K562 (cell line): ENCODE measurements around the gene HSF2BP. TPM values are rescaled to one million over a fixed set of nuclear protein-coding genes. Genes with fewer than 3 reads are reported as not detected.

ENCODE experiments used
- ATAC-seq: fragments of 200-7000 bp; cut with Tn5 transposase; 3 replicates; pipeline ENCODE4 v1.9.1; 2020; ENCODE audit warnings: moderate library complexity
- BruUV-seq: library from RNA; stranded (reverse); fragments of 400-500 nt; replicated peaks from 2 replicates; lab custom pipeline; 2021; lab: Mats Ljungman, UMichigan
- CTCF ChIA-PET: fragments of 300-600 bp; formaldehyde crosslinking; extraction: SDS; loops from one replicate; lab custom pipeline; 2021; ENCODE audit warnings: low intra/inter-chr PET ratio; lab: Yijun Ruan, JAX
- POLR2A ChIA-PET: fragments of 300-600, 350-650 bp; sonication (Branson Sonifier 250); formaldehyde crosslinking; extraction: SDS; loops from one replicate; lab custom pipeline; 2021; ENCODE audit warnings: antibody characterized with exemption, inconsistent platforms; lab: Yijun Ruan, JAX
- DNase-seq, 4 experiments: peaks; one replicate each; pipeline versions ENCODE4 v3.0.0 to v3.0.0-alpha.2; 2011 to 2018; ENCODE audit warnings: low spot score in 3 of 4, mixed read lengths in 3 of 4; ENCODE audit errors: extremely low read depth in 1 of 4
- FAIRE-seq: peaks from 2 replicates; lab custom pipeline; 2011; peaks lifted over from hg19 to GRCh38; lab: Jason Lieb, UNC
- H2AFZ ChIP-seq: 2 replicates; pipeline ENCODE4 v1.6.0; 2011; ENCODE audit warnings: low read depth, low read length, control low read depth, inconsistent platforms
- H3K27ac ChIP-seq: fragments of 200-600 bp; 3 replicates; pipeline ENCODE4 v1.8.0; 2011; ENCODE audit warnings: low read depth, mild to moderate bottlenecking, control low read depth, inconsistent platforms, low read length, moderate library complexity, mixed read lengths; ENCODE audit errors: extremely low read depth
- H3K27me3 ChIP-seq, 2 experiments: fragments of 300-600 bp in 1 of 2; 2 replicates in 1 of 2; 3 replicates in 1 of 2; pipeline versions ENCODE4 v1.6.0 to v1.8.0; 2011; ENCODE audit warnings: inconsistent platforms in 2 of 2, low read length in 2 of 2, mild to moderate bottlenecking in 1 of 2, mixed read lengths in 1 of 2, moderate library complexity in 1 of 2; ENCODE audit not compliant: control insufficient read depth in 2 of 2, insufficient read depth in 2 of 2
- H3K36me3 ChIP-seq: fragments of 300-600 bp; 3 replicates; pipeline ENCODE4 v1.8.0; 2011; ENCODE audit warnings: mild to moderate bottlenecking, low read length, inconsistent platforms; ENCODE audit not compliant: control insufficient read depth, insufficient read depth
- H3K4me1 ChIP-seq, 2 experiments: fragments of 200-600 bp in 1 of 2; replicated peaks in 1 of 2; 2 replicates in 1 of 2; 3 replicates in 1 of 2; pipeline versions ENCODE4 v1.5.1 to v1.8.0; 2011; ENCODE audit warnings: inconsistent platforms in 2 of 2, low read length in 2 of 2, mild to moderate bottlenecking in 1 of 2, mixed read lengths in 1 of 2, moderate library complexity in 1 of 2; ENCODE audit not compliant: control insufficient read depth in 2 of 2, insufficient read depth in 2 of 2
- H3K4me2 ChIP-seq: 2 replicates; pipeline ENCODE4 v1.6.1; 2011; ENCODE audit warnings: low read length, control low read depth, inconsistent platforms, mixed read lengths; ENCODE audit not compliant: insufficient read depth
- H3K4me3 ChIP-seq: fragments of 200-600 bp; sonication (generic), shearing (Covaris generic); 2 replicates; pipeline ENCODE4 v1.5.1; 2016; ENCODE audit warnings: control low read depth, inconsistent platforms
- H3K79me2 ChIP-seq: fragments of 200-600 bp; 3 replicates; pipeline ENCODE4 v1.8.0; 2011; ENCODE audit warnings: low read length, inconsistent platforms; ENCODE audit not compliant: control insufficient read depth, insufficient read depth
- H3K9ac ChIP-seq, 2 experiments: 2 replicates each; pipeline versions ENCODE4 v1.6.0 to v1.6.1; 2011; ENCODE audit warnings: low read depth in 2 of 2, low read length in 2 of 2, control low read depth in 1 of 2, inconsistent platforms in 1 of 2, mild to moderate bottlenecking in 1 of 2, mixed read lengths in 1 of 2; ENCODE audit not compliant: insufficient read depth in 1 of 2
- H3K9me1 ChIP-seq: one replicate; pipeline ENCODE4 v1.6.0; 2011; ENCODE audit warnings: inconsistent platforms, mild to moderate bottlenecking, low read length, moderate library complexity; ENCODE audit not compliant: control insufficient read depth, insufficient read depth
- H3K9me3 ChIP-seq: replicated peaks from 2 replicates; pipeline ENCODE4 v1.5.1; 2011; ENCODE audit warnings: low read depth, low read length, inconsistent platforms; ENCODE audit not compliant: control insufficient read depth, insufficient read depth
- H4K20me1 ChIP-seq: replicated peaks from 2 replicates; pipeline ENCODE4 v1.6.1; 2011; ENCODE audit warnings: low read length, inconsistent platforms, mixed read lengths; ENCODE audit not compliant: control insufficient read depth, insufficient read depth
- ADNP ChIP-seq: fragments of 200-800 bp; sonication (Bioruptor generic); IDR thresholded peaks from 2 replicates; pipeline ENCODE4 v1.6.1; 2016; ENCODE audit warnings: missing genetic modification characterization, missing compliant biosample characterization
- HOXB6 ChIP-seq: fragments of 250-450 bp; sonication (Bioruptor Pico); IDR thresholded peaks from 2 replicates; pipeline ENCODE4 v1.5.1; 2022; ENCODE audit warnings: mild to moderate bottlenecking, borderline replicate concordance
- IFI16 ChIP-seq: fragments of 250-450 bp; sonication (Bioruptor Pico); IDR thresholded peaks from 2 replicates; pipeline ENCODE4 v2.1.2; 2022; ENCODE audit warnings: mild to moderate bottlenecking, inconsistent platforms
- KDM5B ChIP-seq: fragments of 200-600 bp; sonication (generic); IDR thresholded peaks from 2 replicates; pipeline ENCODE4 v1.6.1; 2012; ENCODE audit warnings: low read depth, mild to moderate bottlenecking, moderate library complexity, low read length, control low read depth, inconsistent platforms; ENCODE audit not compliant: insufficient replicate concordance
- KLF1 ChIP-seq: fragments of 450-650 bp; IDR thresholded peaks from 2 replicates; pipeline ENCODE4 v1.6.1; 2016; ENCODE audit warnings: missing genetic modification characterization, missing compliant biosample characterization
- KLF13 ChIP-seq: fragments of 450-650 bp; IDR thresholded peaks from 2 replicates; pipeline ENCODE4 v1.6.1; 2016; ENCODE audit warnings: missing genetic modification characterization, low read depth, mild to moderate bottlenecking, missing compliant biosample characterization, moderate library complexity, borderline replicate concordance
- KLF6 ChIP-seq: fragments of 250-450 bp; sonication (Bioruptor Pico); IDR thresholded peaks from 2 replicates; pipeline ENCODE4 v1.4.0; 2020; ENCODE audit warnings: mild to moderate bottlenecking, moderate library complexity, borderline replicate concordance
- SAP30 ChIP-seq: fragments of 200-600 bp; sonication (generic); IDR thresholded peaks from 2 replicates; pipeline ENCODE4 v1.6.1; 2012; ENCODE audit warnings: borderline replicate concordance, low read depth, mild to moderate bottlenecking, moderate library complexity, low read length, control low read depth, inconsistent platforms; ENCODE audit not compliant: insufficient read depth, poor library complexity, severe bottlenecking
- ZC3H11A ChIP-seq: IDR thresholded peaks from 2 replicates; pipeline ENCODE4 v1.6.1; 2012; ENCODE audit warnings: low read depth, low read length, improper control_type of control experiment
- WGBS: fragments of 100-300 bp; shearing (Covaris generic); methylation state at CpG from one replicate; pipeline ENCODE4 v1.1.6; 2016; ENCODE audit warnings: low coverage, mixed read lengths; ENCODE audit not compliant: insufficient coverage; ENCODE audit errors: missing lambda C conversion rate; 5-methylcytosine and 5-hydroxymethylcytosine counted together
- in situ Hi-C: fragments of 300-500 bp; cut with MboI; formaldehyde crosslinking; loops from 4 replicates; pipeline ENCODE4 v1.15.0; 2018; ENCODE audit warnings: inconsistent platforms, mixed read lengths
- intact Hi-C: fragments of 100-400 bp; cut with micrococcal nuclease; formaldehyde crosslinking; loops from 2 replicates; pipeline ENCODE4 v1.14.2; 2022
- polyA plus RNA-seq, 8 experiments: library from polyadenylated mRNA; depleted of rRNA in 4 of 8; stranded (reverse) in 5 of 8; unstranded in 3 of 8; fragments of >200 nt; fragmentation: Nextera tagmentation in 2 of 8; fragmentation: Illumina TruSeq in 1 of 8; extraction: Ambion mirVana in 2 of 8; extraction: Trizol in 1 of 8; gene quantifications; 2 replicates each; pipeline versions ENCODE4 v1.2.1 to v1.2.3, GENCODE V29; 2011 to 2014; ENCODE audit warnings: inconsistent platforms in 1 of 8, missing spikeins in 1 of 8
- total RNA-seq, 7 experiments: library from RNA; depleted of rRNA in 6 of 7; stranded (reverse); fragments of >200 nt in 6 of 7; fragmentation: Illumina TruSeq in 2 of 7; extraction: Trizol in 2 of 7; gene quantifications; 2 replicates each; pipeline versions ENCODE4 v1.2.1 to v1.2.3, GENCODE V29; 2011 to 2021; ENCODE audit warnings: low replicate concordance in 1 of 7
- TF ChIP-seq, protein P1 (sequence below): fragments of 250-450 bp; sonication (Bioruptor Pico); IDR thresholded peaks from 2 replicates; pipeline ENCODE4 v1.8.0; 2022; ENCODE audit warnings: moderate library complexity, mild to moderate bottlenecking, inconsistent platforms
- TF ChIP-seq, protein P2 (sequence below): fragments of 450-650 bp; formaldehyde crosslinking; IDR thresholded peaks from 2 replicates; pipeline ENCODE4 v1.4.0; 2022; ENCODE audit warnings: missing genetic modification characterization
- TF ChIP-seq, protein P3 (sequence below): sonication (generic); formaldehyde crosslinking; IDR thresholded peaks from 2 replicates; pipeline ENCODE4 v1.8.0; 2022; ENCODE audit warnings: missing genetic modification reagents, mild to moderate bottlenecking, moderate library complexity, borderline replicate concordance

Gene HSF2BP
- total and polyA plus RNA-seq, 9 of the 15 experiments (the other 6 are each of a cell fraction or from before 2014, with no cell fraction given), result 0.04 to 0.57 (median 0.20) TPM; not detected in 2

DNA sequence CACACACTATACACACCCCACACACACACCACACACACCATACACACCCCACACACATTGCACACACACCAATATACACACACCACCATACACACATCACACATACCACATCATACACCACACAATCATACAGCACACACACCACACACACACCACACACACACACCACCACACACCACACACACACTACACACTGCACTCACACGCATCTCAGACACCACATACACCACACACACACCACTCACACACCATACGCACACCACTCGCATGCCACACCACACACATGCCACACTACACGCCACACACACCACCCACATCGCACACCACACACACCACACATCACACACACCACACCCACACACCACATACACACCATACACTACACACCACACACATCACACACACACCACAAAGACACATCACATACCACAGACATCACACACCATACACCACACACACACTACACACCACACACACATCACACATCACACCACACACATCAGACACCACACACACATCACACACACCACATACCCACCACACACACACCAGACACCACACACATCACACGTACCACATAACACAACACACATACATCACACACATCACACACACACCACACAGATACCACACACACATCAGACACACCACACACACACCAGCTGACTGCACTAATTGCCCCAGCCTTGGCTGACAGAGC is 54.6 kb downstream of the HSF2BP start (continued):
- TF ChIP-seq, protein P1, sequence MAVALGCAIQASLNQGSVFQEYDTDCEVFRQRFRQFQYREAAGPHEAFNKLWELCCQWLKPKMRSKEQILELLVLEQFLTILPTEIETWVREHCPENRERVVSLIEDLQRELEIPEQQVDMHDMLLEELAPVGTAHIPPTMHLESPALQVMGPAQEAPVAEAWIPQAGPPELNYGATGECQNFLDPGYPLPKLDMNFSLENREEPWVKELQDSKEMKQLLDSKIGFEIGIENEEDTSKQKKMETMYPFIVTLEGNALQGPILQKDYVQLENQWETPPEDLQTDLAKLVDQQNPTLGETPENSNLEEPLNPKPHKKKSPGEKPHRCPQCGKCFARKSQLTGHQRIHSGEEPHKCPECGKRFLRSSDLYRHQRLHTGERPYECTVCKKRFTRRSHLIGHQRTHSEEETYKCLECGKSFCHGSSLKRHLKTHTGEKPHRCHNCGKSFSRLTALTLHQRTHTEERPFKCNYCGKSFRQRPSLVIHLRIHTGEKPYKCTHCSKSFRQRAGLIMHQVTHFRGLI, result no peak
- TF ChIP-seq KLF6 (CRISPR knock-in tag), result no peak
- TF ChIP-seq IFI16 (CRISPR knock-in tag), result no peak
- TF ChIP-seq ADNP (tag), result 0 out of 2 replicates have a peak, but pooled peaks have one; percentile 20

DNA sequence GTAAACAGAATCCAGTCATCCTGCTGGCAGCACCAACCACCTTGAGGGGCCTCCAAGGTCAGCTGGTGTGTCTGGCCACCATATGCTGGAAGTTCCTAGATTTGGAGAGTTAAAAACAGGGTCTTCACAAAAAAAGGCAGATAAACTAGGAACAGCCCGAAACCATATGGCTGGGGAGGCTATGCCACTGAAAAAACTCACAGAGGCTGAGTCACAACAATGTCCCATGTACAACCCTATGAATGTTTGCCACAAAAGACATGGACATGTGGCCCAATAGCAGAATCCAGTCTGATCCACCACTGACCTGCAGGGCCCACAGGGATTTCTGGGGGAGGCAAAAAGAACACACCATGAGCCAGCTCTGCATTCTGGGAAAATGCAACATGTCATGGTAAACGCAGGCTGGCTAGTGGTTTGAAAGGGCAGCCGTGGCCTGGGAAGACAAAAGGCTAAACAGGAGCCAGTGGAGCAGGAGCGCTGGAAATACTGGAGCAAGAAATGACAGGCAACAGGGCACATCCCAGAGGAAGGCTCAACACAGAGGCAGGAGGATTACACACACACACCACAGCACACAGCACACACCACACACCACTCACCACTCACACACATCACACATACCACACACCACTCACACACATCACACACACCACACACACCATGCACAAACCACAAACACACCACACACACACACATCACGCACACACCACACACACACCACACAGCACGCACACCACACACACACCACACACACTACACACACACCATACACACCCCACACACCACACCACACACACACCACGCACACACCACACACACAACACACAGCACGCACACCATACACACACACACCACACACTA is 55.4 kb downstream of the HSF2BP start:
- Histone ChIP-seq H3K9ac (no peak overlapping the region), H3K4me2 (no peak overlapping the region), H3K4me3 (no peak overlapping the region), H3K4me1 (peaks cover 0 to 4% of the 10 kb centered on the region in 2 experiments; a peak in 1 of 5 replicates), H4K20me1 (no peaks in the 10 kb centered on the region), H3K27ac (no peak overlapping the region), H3K9me3 (no peaks in the 10 kb centered on the region), H3K27me3 (peaks cover 19 to 33% of the 10 kb centered on the region in 2 experiments; a peak in 4 of 5 replicates), H2AFZ (no peak overlapping the region), H3K36me3 (no peaks in the 10 kb centered on the region), H3K79me2 (no peaks in the 10 kb centered on the region), H3K9me1 (no peaks in the 10 kb centered on the region)
- peak; percentile 49 for ATAC-seq
- no TSS peak for BruUV-seq
- ChIA-PET POLR2A (interaction anchor here (0.6 kb wide), 1 partner anchor 89 kb away, joined by 6 read pairs; no protein-coding TSS in a partner anchor), CTCF (no interaction called here)
- WGBS, result 10% methylated on average over 5 of the region's 8 CpGs
- in situ Hi-C loops, result loop anchor here (25.0 kb wide), 1 partner anchor 92 kb away; no protein-coding TSS in a partner anchor
- intact Hi-C loops, result no loop called here
- peak in 1 of 4 experiments; percentile 7 for DNase-seq
- no peak for FAIRE-seq
- TF ChIP-seq KLF13 (tag), result no peak
- TF ChIP-seq KDM5B, result no peak
- TF ChIP-seq ZC3H11A, result no peak
- no peak for TF ChIP-seq KLF1 (tag)
- TF ChIP-seq, protein P2, sequence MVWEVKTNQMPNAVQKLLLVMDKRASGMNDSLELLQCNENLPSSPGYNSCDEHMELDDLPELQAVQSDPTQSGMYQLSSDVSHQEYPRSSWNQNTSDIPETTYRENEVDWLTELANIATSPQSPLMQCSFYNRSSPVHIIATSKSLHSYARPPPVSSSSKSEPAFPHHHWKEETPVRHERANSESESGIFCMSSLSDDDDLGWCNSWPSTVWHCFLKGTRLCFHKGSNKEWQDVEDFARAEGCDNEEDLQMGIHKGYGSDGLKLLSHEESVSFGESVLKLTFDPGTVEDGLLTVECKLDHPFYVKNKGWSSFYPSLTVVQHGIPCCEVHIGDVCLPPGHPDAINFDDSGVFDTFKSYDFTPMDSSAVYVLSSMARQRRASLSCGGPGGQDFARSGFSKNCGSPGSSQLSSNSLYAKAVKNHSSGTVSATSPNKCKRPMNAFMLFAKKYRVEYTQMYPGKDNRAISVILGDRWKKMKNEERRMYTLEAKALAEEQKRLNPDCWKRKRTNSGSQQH (CRISPR knock-in tag), result 0 out of 2 replicates have a peak, but pooled peaks have one; percentile 72
- TF ChIP-seq SAP30, result no peak
- no peak for TF ChIP-seq HOXB6 (CRISPR knock-in tag)
- TF ChIP-seq, protein P3, sequence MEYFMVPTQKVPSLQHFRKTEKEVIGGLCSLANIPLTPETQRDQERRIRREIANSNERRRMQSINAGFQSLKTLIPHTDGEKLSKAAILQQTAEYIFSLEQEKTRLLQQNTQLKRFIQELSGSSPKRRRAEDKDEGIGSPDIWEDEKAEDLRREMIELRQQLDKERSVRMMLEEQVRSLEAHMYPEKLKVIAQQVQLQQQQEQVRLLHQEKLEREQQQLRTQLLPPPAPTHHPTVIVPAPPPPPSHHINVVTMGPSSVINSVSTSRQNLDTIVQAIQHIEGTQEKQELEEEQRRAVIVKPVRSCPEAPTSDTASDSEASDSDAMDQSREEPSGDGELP, result no peak
